SU-DHL-6 (cell line): ENCODE measurements around the gene TBX3.

Experiments
- H2AFZ ChIP-seq: fragments of 200-600 bp; sonication (generic); 2 replicates; pipeline ENCODE4 v1.6.1; 2014; ENCODE audit warnings: low read depth, mild to moderate bottlenecking, moderate library complexity, mixed read lengths, antibody characterized with exemption, low read length; ENCODE audit not compliant: severe bottlenecking
- H3F3A ChIP-seq: fragments of 200-600 bp; shearing (Covaris generic); 2 replicates; pipeline ENCODE4 v1.6.0; 2016; ENCODE audit warnings: antibody characterized with exemption, mild to moderate bottlenecking; ENCODE audit not compliant: insufficient read depth
- H3K27ac ChIP-seq: fragments of 200-600 bp; sonication (generic); 2 replicates; pipeline ENCODE4 v1.5.1; 2016; ENCODE audit warnings: low read depth, mild to moderate bottlenecking, low read length, moderate library complexity, mixed read lengths
- H3K27me3 ChIP-seq: fragments of 200-600 bp; sonication (generic), shearing (Covaris generic); 2 replicates; pipeline ENCODE4 v1.6.0; 2014; ENCODE audit warnings: mild to moderate bottlenecking, low read length
- H3K36me3 ChIP-seq: fragments of 200-600 bp; sonication (generic); 2 replicates; pipeline ENCODE4 v1.6.1; 2014; ENCODE audit warnings: mild to moderate bottlenecking, low read length, mixed read lengths
- H3K4me2 ChIP-seq: fragments of 300-600, 200-600 bp; shearing (Covaris generic), sonication (generic); 2 replicates; pipeline ENCODE4 v1.6.0; 2014; ENCODE audit warnings: low read length, low read depth, mild to moderate bottlenecking; ENCODE audit not compliant: poor library complexity, severe bottlenecking
- H3K4me3 ChIP-seq: fragments of 200-600 bp; sonication (generic); 2 replicates; pipeline ENCODE4 v1.5.1; 2014; ENCODE audit warnings: antibody characterized with exemption, low read length, mild to moderate bottlenecking, mixed read lengths; ENCODE audit not compliant: insufficient read depth, poor library complexity, severe bottlenecking
- H3K79me2 ChIP-seq: fragments of 200-600 bp; sonication (generic); 2 replicates; pipeline ENCODE4 v1.6.1; 2014; ENCODE audit warnings: mild to moderate bottlenecking, low read length, moderate library complexity; ENCODE audit not compliant: insufficient read depth
- H3K9ac ChIP-seq: fragments of 200-600 bp; sonication (generic); 2 replicates; pipeline ENCODE4 v1.7.0; 2014; ENCODE audit warnings: mild to moderate bottlenecking, low read length
- H3K9me2 ChIP-seq: fragments of 200-600 bp; sonication (generic); replicated peaks from 2 replicates; pipeline ENCODE4 v1.6.1; 2014; ENCODE audit warnings: low read length; ENCODE audit not compliant: insufficient read depth
- H3K9me3 ChIP-seq: fragments of 200-600 bp; sonication (generic); 2 replicates; pipeline ENCODE4 v1.6.1; 2014; ENCODE audit warnings: low read length, mixed read lengths; ENCODE audit not compliant: insufficient read depth
- H4K20me1 ChIP-seq: fragments of 200-600 bp; sonication (generic); 2 replicates; pipeline ENCODE4 v1.6.1; 2014; ENCODE audit warnings: low read depth, mild to moderate bottlenecking, antibody characterized with exemption, low read length, moderate library complexity, mixed read lengths
- EZH2phosphoT487 ChIP-seq: fragments of 200-600 bp; sonication (generic), shearing (Covaris generic); conservative IDR thresholded peaks from 2 replicates; pipeline ENCODE4 v1.6.1; 2018; ENCODE audit warnings: mild to moderate bottlenecking, antibody characterized with exemption, low read length, moderate library complexity, mixed read lengths
- TF ChIP-seq, protein P1 (sequence below): fragments of 200-600 bp; sonication (generic); IDR thresholded peaks from one replicate; pipeline ENCODE4 v1.5.1; 2017; ENCODE audit warnings: antibody characterized with exemption, mild to moderate bottlenecking, low read length, moderate library complexity; ENCODE audit not compliant: insufficient read depth, poor library complexity, severe bottlenecking

Gene TBX3

GRCh38 chr12:114656906-114657596 lies 26.9 kb downstream of the TBX3 start:
- Histone ChIP-seq H3K9me3 (no peaks in the 10 kb centered on the region), H2AFZ (no peak overlapping the region), H4K20me1 (no peaks in the 10 kb centered on the region), H3K4me2 (no peak overlapping the region), H3K27me3 (no peaks in the 10 kb centered on the region), H3K36me3 (no peaks in the 10 kb centered on the region), H3F3A (no peaks in the 10 kb centered on the region), H3K9me2 (no peaks in the 10 kb centered on the region), H3K79me2 (no peaks in the 10 kb centered on the region), H3K9ac (no peak overlapping the region), H3K4me3 (no peak overlapping the region), H3K27ac (no peak overlapping the region)
- TF ChIP-seq, protein P1, sequence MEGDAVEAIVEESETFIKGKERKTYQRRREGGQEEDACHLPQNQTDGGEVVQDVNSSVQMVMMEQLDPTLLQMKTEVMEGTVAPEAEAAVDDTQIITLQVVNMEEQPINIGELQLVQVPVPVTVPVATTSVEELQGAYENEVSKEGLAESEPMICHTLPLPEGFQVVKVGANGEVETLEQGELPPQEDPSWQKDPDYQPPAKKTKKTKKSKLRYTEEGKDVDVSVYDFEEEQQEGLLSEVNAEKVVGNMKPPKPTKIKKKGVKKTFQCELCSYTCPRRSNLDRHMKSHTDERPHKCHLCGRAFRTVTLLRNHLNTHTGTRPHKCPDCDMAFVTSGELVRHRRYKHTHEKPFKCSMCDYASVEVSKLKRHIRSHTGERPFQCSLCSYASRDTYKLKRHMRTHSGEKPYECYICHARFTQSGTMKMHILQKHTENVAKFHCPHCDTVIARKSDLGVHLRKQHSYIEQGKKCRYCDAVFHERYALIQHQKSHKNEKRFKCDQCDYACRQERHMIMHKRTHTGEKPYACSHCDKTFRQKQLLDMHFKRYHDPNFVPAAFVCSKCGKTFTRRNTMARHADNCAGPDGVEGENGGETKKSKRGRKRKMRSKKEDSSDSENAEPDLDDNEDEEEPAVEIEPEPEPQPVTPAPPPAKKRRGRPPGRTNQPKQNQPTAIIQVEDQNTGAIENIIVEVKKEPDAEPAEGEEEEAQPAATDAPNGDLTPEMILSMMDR: no peak
- no peak for TF ChIP-seq EZH2phosphoT487

DNA sequence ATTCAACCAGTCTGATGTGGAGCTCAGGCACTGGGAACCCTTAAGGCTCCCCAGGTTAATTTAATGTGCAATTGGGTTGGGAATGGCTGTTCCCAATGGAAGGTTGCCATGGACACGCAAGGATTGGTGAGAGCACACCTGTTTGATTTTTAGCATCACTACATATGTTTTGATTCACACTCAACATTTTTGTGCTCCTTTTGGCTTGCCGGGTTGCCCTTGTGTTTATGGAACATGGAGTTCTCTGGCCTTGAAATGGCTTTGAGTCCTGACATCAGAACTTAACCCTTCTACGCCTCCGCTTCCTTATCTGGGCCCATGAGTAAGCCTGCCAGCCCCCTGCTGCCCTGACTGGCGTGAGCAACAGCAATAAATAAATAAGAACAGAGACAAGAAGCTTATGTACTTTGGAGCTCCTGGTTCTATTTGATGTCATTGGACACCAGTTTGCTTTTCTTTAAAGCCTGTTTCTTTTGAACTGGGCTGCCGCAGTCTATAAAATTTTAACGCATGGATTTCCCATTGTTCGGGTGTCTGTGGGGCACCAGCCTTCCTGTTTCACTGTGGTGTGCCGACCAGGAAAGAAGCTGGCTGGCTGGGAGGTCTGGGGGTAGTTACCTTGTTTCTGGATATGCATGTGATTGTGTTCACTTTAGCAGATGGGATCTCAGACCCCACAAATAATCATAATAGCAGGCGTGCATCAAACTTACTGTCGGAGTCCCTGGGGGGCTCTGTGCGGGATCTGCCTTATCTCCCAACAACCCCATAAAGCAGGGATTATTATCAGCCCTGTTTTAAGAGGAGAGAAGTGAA lies 27.8 kb downstream of the TBX3 start:
- Histone ChIP-seq H3K79me2 (no peaks in the 10 kb centered on the region), H3F3A (no peaks in the 10 kb centered on the region), H3K9me2 (no peaks in the 10 kb centered on the region), H3K9ac (no peak overlapping the region), H3K4me3 (no peak overlapping the region), H3K27me3 (no peaks in the 10 kb centered on the region), H3K27ac (no peak overlapping the region), H4K20me1 (no peaks in the 10 kb centered on the region), H3K9me3 (no peaks in the 10 kb centered on the region), H3K4me2 (no peak overlapping the region), H2AFZ (no peak overlapping the region), H3K36me3 (no peaks in the 10 kb centered on the region)
- TF ChIP-seq, protein P1: no peak
- no peak for TF ChIP-seq EZH2phosphoT487

- Histone ChIP-seq H2AFZ (no peak overlapping the region), H3K27me3 (no peaks in the 10 kb centered on the region), H4K20me1 (no peaks in the 10 kb centered on the region), H3K27ac (no peak overlapping the region), H3K4me3 (no peak overlapping the region), H3F3A (no peaks in the 10 kb centered on the region), H3K79me2 (no peaks in the 10 kb centered on the region), H3K9me3 (no peaks in the 10 kb centered on the region), H3K9ac (no peak overlapping the region), H3K9me2 (no peaks in the 10 kb centered on the region), H3K4me2 (no peak overlapping the region), H3K36me3 (no peaks in the 10 kb centered on the region)
- TF ChIP-seq, protein P1: no peak
- TF ChIP-seq EZH2phosphoT487: no peak
These were observed 34.4 kb downstream of the TBX3 start for GRCh38 chr12:114649585-114649984.
